Lower leg skin (tissue), 3 donors: ENCODE results near the gene IGSF3.

Experiments
- CTCF ChIP-seq, 3 donors: fragments of 450-650 bp; IDR thresholded peaks; one replicate each; pipeline ENCODE4 v1.5.1; 2016; ENCODE audit warnings: antibody characterized with exemption in 3 of 3, mild to moderate bottlenecking in 3 of 3, moderate library complexity in 2 of 3
- POLR2A ChIP-seq, 2 donors: fragments of 450-650 bp; IDR thresholded peaks; one replicate each; pipeline ENCODE4 v1.6.1; 2016 to 2017; ENCODE audit warnings: antibody characterized with exemption in 2 of 2, mild to moderate bottlenecking in 1 of 2, moderate library complexity in 1 of 2

GRCh38 chr1:116557323-116557878 lies 110.1 kb downstream of the IGSF3 start:
- no peak for TF ChIP-seq CTCF (IDR thresholded peaks at IDR 0.05)
- TF ChIP-seq POLR2A (IDR thresholded peaks at IDR 0.05): no peak
